Fibroblast of skin of left biceps (primary cell): Measurements from ENCODE around the gene FNDC3B.

Source experiments
- DNase-seq, 2 experiments: peaks; one replicate each; pipeline ENCODE4 v3.0.0-alpha.2; 2013; ENCODE audit warnings: low read depth in 2 of 2

The FNDC3B gene

GRCh38 chr3:172211123-172211522 lies 171.7 kb downstream of the FNDC3B start:
- DNase-seq, result no peak

GRCh38 chr3:172213200-172213599 lies 173.8 kb downstream of the FNDC3B start:
- DNase-seq, result no peak

GRCh38 chr3:172213904-172214303 lies 174.5 kb downstream of the FNDC3B start:
- DNase-seq, result no peak

- no peak for DNase-seq
These were observed 176.9 kb downstream of the FNDC3B start for GRCh38 chr3:172216267-172216666.

DNA sequence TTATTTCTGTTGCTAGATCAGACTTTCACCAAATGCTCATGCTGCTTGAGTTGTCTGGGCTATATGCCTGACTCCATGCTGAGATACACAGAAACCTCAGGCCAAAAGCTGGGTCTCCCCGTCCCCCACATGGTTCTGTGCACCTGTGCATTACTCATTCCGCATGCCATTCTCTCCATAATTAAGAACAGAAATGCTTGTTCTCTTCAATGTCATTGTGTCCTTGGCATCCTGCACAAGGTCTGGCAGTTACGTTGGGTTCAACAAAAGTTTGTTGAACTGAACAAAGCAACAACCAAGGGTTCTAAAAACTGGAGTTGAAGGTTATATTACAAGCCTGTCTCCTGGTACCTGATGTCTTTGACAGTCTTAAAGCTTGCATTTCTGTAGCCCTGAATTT lies 177.5 kb downstream of the FNDC3B start:
- no peak for DNase-seq

DNA sequence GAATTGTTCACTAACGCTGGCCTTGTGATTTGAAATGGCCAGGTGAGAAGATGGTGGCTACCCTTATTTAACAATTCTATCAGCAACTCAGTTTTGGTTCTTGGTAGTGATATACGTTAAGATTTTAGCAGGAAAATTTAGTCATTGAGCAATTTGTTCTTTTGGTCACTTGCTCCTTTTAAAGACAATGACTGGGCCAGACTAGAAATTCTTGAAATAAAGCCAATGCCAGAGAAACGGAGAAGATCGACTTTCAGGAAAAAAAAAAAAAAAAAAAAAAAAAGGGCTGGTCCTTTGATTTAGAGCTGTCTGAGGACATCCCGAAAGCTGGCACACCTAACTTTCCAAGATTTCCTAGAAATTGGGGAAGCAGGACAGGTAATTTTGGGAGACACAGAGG lies 178.5 kb downstream of the FNDC3B start:
- no peak for DNase-seq

DNA sequence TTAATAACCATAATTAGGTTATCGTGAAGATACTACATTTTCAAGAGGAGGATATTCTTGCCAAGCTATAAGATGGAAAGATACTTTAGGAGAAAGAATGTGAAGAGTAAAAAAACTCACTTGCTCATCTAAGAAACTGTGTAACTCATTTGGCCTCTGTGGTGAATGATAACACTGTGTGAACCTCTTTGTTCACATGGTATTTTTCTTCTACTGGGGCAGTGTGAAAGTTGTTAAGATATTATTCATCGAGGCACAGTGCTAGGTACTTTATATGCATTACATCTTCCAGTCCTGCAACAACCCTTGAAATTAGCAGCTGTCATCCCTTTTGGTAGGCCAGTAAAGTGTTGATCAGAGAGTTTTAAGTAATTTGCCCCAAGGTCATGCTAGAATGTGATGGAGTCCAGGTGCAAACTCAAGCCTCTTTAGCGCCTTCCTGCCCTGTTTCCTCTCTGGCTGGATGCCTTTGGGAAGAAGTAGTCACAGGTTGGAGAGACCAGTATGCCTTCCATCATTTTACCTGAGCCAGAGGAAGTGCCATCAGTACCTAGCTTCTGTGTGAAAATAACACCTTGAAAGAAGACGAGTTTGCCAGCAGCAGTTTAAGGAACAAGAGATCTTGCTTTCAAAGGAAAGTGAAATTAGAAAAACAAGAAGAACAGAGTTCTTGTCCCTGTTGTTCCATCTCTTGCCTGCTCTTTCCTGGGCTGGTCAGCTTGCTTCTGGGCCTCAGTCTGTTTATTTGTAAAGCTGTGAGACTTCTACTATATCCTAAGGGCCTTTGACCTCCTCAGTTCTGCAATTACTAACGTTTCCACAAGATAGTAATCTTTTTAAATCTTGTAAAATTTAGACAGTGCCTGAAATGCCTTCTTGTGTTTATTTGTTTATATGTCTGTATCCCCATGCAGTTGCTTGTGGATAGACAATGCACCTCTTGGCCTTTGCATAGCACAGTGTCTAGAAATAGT lies 179.3 kb downstream of the FNDC3B start:
- DNase-seq, result no peak

GRCh38 chr3:172219750-172220149 lies 180.4 kb downstream of the FNDC3B start:
- DNase-seq, result no peak

DNA sequence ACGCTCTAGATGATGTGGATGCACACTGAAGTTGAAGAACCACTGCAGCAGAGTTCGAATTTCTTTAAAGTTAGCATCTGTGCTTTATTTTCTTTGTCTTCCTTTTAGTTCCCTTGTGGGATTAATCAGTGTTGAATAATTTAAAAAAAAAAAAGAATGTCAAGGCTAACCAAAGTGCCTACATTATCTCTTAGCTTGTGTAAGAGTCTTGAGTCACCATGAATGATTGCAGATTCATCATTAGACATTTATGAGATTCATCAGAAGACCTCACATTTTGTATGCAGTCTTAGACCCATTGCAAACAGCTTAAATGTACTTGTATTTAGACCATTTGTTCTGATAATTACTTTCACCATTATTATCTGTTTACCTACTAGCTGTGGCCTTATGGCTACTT lies 182.2 kb downstream of the FNDC3B start:
- DNase-seq, result peak; percentile 71 to 73

- no peak for DNase-seq
These were observed 183.2 kb downstream of the FNDC3B start for GRCh38 chr3:172222478-172223071.

- DNase-seq, result no peak
These were observed 184.5 kb downstream of the FNDC3B start for GRCh38 chr3:172223870-172224269.

GRCh38 chr3:172224560-172225214 lies 185.3 kb downstream of the FNDC3B start:
- no peak for DNase-seq

GRCh38 chr3:172225215-172225707 lies 185.9 kb downstream of the FNDC3B start:
- DNase-seq, result no peak

DNA sequence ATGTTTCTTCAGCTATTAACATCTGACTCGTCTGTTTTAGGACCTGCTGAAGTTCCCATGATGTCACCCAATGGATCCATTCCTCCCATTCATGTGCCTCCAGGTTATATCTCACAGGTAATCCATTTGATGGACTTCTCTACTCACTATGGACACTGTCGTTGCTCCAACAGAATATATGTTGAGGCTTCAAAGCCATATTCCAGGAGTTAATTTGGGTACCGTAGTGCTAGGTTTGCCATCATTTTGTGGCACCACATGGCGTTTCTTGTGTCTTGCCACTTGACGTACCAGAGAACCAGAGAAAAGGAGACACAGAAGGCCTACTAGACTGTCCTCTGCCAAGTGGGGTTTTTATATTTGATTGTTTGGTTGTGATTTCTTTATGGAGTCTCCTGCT lies 187.5 kb downstream of the FNDC3B start:
- no peak for DNase-seq

GRCh38 chr3:172227340-172228035 lies 188.1 kb downstream of the FNDC3B start:
- peak; percentile 17 to 23 for DNase-seq

DNA sequence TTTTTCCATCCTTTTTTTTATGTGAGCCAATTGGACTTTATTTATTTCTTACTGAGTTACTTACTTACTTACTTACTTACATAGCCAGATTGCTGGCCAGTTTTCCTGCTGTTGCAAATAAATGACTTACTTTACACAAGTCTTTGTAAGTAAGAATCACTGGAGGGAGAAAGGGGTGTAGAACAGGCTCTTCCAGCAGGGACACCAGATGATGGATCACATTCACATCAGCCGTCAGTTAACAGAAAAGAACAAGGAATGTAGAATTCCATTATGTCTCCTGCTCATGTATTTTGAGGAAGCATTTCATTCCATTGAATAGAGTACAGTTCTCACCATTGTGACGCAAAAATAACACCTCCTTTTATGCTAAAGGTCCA lies 188.6 kb downstream of the FNDC3B start:
- DNase-seq, result no peak

- DNase-seq, result no peak
These were observed 190.1 kb downstream of the FNDC3B start for GRCh38 chr3:172229462-172229861.

- no peak for DNase-seq
These were observed 192.0 kb downstream of the FNDC3B start for GRCh38 chr3:172231318-172231901.

DNA sequence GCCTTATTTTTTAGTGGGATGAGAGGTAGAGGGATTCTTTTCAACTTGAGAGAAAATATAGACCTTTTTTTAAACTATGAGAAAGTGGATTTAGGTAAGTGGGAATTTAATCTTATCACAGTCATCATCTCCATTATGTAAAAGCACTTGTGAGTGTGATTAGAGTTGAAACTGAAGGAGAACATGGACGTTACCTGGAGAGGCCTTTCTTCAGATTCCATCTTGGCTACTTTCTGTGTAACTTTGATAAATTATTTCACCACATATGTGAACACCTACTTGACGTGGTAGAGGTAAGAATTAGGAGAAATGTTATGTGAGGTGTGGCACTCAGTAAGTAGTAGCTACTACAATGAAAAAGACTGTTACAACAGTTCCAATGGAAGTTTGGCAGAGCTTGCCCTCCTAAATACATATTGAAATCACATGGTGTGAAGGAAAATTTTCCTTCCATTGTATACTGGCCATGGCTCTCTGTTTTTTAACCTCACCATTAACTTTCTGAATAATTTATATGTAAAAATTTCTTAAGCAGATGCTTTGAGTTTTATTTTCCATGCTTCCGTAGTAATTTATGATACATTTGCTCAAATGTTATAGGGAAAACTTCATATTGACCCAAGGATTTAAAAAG lies 193.3 kb downstream of the FNDC3B start:
- no peak for DNase-seq

- DNase-seq, result no peak
These were observed 194.3 kb downstream of the FNDC3B start for GRCh38 chr3:172233474-172234277.
